Measurements from ENCODE around the gene PSMA5.

- TF ChIP-seq CTCF (conservative IDR thresholded peaks at IDR 0.05; ENCODE audit: low read length), result no peak
- TF ChIP-seq EZH2phosphoT487 (IDR thresholded peaks at IDR 0.05; ENCODE audit: borderline replicate concordance), result no peak
Measured at GRCh38 chr1:109370712-109371340, 55.4 kb downstream of the PSMA5 start.

Measured in Loucy (cell line).